GM12865 (cell line): ENCODE data around the gene PKP4.

ENCODE experiments used
- DNase-seq: peaks from one replicate; pipeline ENCODE4 v3.0.0; 2010; ENCODE audit warnings: low read depth
- H3K4me3 ChIP-seq: 2 replicates; pipeline ENCODE4 v1.5.1; 2011; ENCODE audit warnings: mild to moderate bottlenecking, low read depth, low read length, control low read depth
- TF ChIP-seq, protein P1 (sequence below): IDR thresholded peaks from 2 replicates; pipeline ENCODE4 v1.5.1; 2011; ENCODE audit warnings: low read length, control low read depth, low read depth, inconsistent platforms; ENCODE audit not compliant: insufficient read depth; ENCODE audit errors: missing control alignments

Gene PKP4

DNA sequence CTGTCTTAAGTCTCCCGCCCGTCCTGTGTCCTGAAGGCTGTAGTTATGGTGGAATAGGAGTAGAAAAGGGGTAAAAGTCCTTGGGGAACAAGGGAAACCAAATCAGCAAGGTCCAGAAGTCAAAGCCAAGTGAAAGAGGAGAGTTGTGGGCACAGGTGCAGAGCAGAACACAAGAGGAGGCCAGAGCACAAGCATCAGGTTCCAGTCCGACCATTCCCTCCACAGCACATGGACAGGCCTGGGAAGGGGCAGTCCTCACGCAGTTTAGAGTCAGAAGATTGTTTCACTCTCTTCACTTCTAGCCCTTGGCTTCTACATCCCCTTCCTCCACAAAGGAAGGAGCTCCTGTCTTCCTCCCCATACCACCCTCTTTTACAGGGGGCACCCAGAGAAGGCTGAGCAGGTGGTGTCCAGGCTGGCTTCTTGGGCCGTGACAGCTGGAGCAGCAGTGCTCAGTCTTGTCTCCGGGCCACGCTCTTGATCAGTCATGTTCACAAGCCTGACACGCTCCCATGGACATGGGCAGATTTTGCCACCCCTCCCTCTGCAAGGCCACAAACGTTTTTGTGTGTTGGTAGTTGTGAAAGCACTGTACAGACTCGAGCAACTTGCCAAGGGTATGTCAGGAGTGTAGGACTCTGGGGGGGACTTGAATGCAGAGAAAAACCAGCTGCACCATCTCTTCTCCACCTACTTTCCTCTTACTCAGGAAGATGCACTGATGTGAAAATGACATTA, 199.9 kb downstream of the PKP4 start:
- no peak for DNase-seq
- no peak overlapping the region for H3K4me3 ChIP-seq
- TF ChIP-seq, protein P1, sequence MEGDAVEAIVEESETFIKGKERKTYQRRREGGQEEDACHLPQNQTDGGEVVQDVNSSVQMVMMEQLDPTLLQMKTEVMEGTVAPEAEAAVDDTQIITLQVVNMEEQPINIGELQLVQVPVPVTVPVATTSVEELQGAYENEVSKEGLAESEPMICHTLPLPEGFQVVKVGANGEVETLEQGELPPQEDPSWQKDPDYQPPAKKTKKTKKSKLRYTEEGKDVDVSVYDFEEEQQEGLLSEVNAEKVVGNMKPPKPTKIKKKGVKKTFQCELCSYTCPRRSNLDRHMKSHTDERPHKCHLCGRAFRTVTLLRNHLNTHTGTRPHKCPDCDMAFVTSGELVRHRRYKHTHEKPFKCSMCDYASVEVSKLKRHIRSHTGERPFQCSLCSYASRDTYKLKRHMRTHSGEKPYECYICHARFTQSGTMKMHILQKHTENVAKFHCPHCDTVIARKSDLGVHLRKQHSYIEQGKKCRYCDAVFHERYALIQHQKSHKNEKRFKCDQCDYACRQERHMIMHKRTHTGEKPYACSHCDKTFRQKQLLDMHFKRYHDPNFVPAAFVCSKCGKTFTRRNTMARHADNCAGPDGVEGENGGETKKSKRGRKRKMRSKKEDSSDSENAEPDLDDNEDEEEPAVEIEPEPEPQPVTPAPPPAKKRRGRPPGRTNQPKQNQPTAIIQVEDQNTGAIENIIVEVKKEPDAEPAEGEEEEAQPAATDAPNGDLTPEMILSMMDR = no peak

DNA sequence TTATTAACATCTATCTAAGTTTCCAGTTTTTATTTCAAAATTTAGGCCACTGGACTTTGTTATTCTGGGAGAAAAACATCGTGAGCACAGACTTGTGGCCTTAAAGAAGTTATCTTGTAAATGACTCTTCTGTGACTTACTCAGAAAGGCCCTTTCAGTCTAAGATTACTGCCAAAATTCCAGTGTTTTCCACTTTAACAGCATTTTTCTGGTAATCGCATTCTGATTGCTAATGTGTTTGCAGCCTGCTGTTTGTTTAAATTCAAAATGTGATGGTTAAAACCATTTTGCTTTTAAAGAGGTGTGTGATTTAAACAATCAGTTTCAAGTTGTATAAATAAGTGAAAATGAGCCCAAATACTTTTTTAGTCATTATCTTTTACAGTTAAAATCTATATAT, 201.6 kb downstream of the PKP4 start:
- no peak for DNase-seq
- H3K4me3 ChIP-seq = no peak overlapping the region
- TF ChIP-seq, protein P1 = no peak

DNA sequence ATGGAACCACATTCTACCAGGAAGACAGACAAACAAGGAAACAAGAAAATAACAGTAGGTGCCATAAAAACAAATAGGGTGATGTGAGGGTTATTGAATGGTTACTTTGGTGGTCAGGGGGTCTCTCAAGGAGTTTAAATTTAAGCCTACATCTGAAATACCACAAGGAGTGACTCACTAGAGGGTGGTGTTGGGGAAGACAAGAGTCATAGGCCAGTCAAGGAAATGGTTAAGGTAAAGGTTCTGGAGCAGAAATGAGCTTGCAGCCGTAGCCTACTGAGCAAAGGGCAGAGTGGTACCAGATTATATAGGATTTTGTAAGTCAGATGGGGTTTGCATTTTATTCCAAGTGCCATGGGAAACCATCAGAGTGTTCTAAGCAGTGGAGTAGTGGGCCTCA, 202.7 kb downstream of the PKP4 start:
- TF ChIP-seq, protein P1 = no peak
- H3K4me3 ChIP-seq = no peak overlapping the region
- no peak for DNase-seq

DNA sequence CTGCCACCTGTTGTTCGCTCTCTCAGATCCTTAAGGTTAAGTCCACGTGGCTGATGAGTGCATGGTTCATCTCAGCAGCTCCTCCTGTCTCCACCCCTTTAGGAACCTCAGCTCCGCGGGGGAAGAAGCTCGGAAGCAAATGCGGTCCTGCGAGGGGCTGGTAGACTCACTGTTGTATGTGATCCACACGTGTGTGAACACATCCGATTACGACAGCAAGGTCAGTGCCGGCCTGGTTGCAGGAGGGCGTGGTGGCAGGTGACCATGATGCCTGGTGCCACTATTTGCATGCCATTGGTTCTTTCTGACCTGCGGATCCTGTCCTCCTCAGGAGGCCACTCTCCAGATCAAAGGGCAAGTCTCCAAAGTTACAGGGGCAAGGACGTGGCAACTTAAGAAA, 204.5 kb downstream of the PKP4 start:
- no peak overlapping the region for H3K4me3 ChIP-seq
- DNase-seq = no peak
- TF ChIP-seq, protein P1 = no peak

GRCh38 chr2:158662421-158662820, 205.7 kb downstream of the PKP4 start:
- DNase-seq = no peak
- TF ChIP-seq, protein P1 = no peak

GRCh38 chr2:158663796-158664195, 207.0 kb downstream of the PKP4 start:
- DNase-seq = no peak
- H3K4me3 ChIP-seq = no peak overlapping the region
- TF ChIP-seq, protein P1 = no peak

More at GRCh38 chr2:158662421-158662820, 205.7 kb downstream of the PKP4 start:
- H3K4me3 ChIP-seq = no peak overlapping the region

DNA sequence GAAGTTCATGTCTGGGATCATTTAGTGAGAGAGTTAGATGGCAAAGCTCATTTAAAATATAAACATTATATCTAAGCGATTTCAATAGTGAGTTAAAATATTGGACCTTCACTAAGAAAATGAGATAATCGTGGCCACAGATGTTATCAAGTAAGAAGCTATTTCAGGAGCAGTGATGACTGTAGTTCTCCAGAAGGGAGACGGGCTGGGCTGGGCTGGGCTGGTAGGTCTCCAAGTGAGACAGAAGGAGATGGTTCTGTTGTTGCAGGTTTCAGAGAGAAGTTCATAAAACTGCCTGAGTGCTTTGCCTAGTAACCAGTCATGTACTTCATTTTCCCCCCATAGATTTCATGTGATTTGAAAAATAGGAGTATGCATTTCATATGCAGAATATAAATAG, 208.2 kb downstream of the PKP4 start:
- H3K4me3 ChIP-seq = no peak overlapping the region
- TF ChIP-seq, protein P1 = no peak
- DNase-seq = no peak
